Activated CD4-positive, alpha-beta T cell treated with anti-CD3 and anti-CD28 coated beads, Interleukin-10, Interleukin-2, amounts not matched to agents 100 ng/mL and 50 ng/mL, durations not matched to agents 16 hours and 8 hours (primary cell): ENCODE measurements around the gene PRXL2C.
"Not testable (repeated sequence)": the region's sequence is repeated elsewhere in the genome, so short reads cannot be mapped to it uniquely, and the experiment has no call there.

ENCODE experiments used
- DNase-seq: peaks from one replicate; pipeline ENCODE4 v3.0.0-alpha.2; 2020

The PRXL2C gene

GRCh38 chr9:96655198-96655851 lies at the start of gene PRXL2C:
TSS of gene PRXL2C (minus strand) at chr9:96655317. CDS start at chr9:96655281, 36 bp downstream.
- peak; percentile 86 for DNase-seq

- not testable (repeated sequence) for DNase-seq
Measured at GRCh38 chr9:96700721-96701375, 45.7 kb upstream of the PRXL2C start.

- DNase-seq: no peak
Measured at GRCh38 chr9:96691326-96691725, 36.2 kb upstream of the PRXL2C start.

GRCh38 chr9:96688745-96689464 lies 33.8 kb upstream of the PRXL2C start:
- no peak for DNase-seq

GRCh38 chr9:96688187-96688586 lies 33.1 kb upstream of the PRXL2C start:
- no peak for DNase-seq

GRCh38 chr9:96686638-96687335 lies 31.7 kb upstream of the PRXL2C start:
- peak; percentile 72 for DNase-seq

- no peak for DNase-seq
Measured at GRCh38 chr9:96680812-96681499, 25.8 kb upstream of the PRXL2C start.

GRCh38 chr9:96674906-96675538 lies 19.9 kb upstream of the PRXL2C start:
- DNase-seq: no peak

GRCh38 chr9:96673786-96674185 lies 18.7 kb upstream of the PRXL2C start:
- DNase-seq: not testable (repeated sequence)

- DNase-seq: no peak
Measured at GRCh38 chr9:96668868-96669534, 13.9 kb upstream of the PRXL2C start.

- DNase-seq: no peak
Measured at GRCh38 chr9:96667363-96667728, 12.2 kb upstream of the PRXL2C start.

- DNase-seq: peak; percentile 67
Measured at GRCh38 chr9:96666653-96667362, 11.7 kb upstream of the PRXL2C start.

GRCh38 chr9:96665789-96666188 lies 10.7 kb upstream of the PRXL2C start:
- DNase-seq: no peak

- no peak for DNase-seq
Measured at GRCh38 chr9:96663506-96664120, 8.5 kb upstream of the PRXL2C start.

GRCh38 chr9:96661711-96662110 lies 6.6 kb upstream of the PRXL2C start:
- DNase-seq: no peak

- DNase-seq: no peak
Measured at GRCh38 chr9:96660692-96661248, 5.7 kb upstream of the PRXL2C start.

- DNase-seq: peak; percentile 78
Measured at GRCh38 chr9:96654450-96655197, 493 bp downstream of the PRXL2C start.

- peak; percentile 29 for DNase-seq
Measured at GRCh38 chr9:96651626-96652025, 3.5 kb downstream of the PRXL2C start.

- DNase-seq: no peak
Measured at GRCh38 chr9:96649620-96650324, 5.3 kb downstream of the PRXL2C start.
